Head of caudate nucleus (tissue), 42 donors: Measurements from ENCODE around the gene FRG2B.
"Not testable (repeated sequence)": the region's sequence is repeated elsewhere in the genome, so short reads cannot be mapped to it uniquely, and the experiment has no call there.

Source experiments
- DNase-seq, 42 donors: peaks; one replicate each; pipeline versions ENCODE4 v3.0.0 to v3.0.0-alpha.2; 2020 to 2021; ENCODE audit warnings: mixed read lengths in 7 of 42
- intact Hi-C: fragments of 100-400 bp; cut with DNase I; formaldehyde crosslinking; loops from one replicate; pipeline ENCODE4 v1.15.0; 2022

Gene FRG2B

DNA sequence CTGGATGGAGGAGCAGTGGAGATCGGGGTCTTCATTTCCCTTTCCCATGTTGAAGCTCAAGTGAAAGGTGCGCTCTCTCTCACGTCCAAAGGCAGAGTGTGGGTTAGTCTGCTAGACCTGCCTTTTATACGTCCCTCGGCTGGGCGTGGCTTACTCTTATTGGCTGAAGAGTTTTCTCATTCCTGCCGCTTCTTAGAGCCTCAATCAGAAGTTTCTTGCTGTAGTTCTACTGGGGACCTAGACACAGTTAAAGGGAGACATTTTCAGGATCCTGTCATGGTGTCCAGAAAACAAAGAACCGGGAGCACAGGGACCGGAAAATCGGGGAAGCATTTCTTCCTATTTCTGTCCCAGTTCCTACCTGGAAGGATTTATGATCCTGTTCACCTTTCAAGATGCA lies at the start of gene FRG2B:
Gene FRG2B, minus strand, starts transcription at position 101 of the 400 bp plus-strand sequence. Its CDS starts 53 bp downstream, at position 48.
- DNase-seq, intact Hi-C loops: not testable (repeated sequence)

DNA sequence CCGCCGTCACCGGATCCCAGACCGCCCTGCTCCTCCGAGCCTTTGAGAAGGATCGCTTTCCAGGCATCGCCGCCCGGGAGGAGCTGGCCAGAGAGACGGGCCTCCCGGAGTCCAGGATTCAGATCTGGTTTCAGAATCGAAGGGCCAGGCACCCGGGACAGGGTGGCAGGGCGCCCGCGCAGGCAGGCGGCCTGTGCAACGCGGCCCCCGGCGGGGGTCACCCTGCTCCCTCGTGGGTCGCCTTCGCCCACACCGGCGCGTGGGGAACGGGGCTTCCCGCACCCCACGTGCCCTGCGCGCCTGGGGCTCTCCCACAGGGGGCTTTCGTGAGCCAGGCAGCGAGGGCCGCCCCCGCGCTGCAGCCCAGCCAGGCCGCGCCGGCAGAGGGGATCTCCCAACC lies 40.9 kb upstream of the FRG2B start:
- intact Hi-C loops, DNase-seq: not testable (repeated sequence)

DNA sequence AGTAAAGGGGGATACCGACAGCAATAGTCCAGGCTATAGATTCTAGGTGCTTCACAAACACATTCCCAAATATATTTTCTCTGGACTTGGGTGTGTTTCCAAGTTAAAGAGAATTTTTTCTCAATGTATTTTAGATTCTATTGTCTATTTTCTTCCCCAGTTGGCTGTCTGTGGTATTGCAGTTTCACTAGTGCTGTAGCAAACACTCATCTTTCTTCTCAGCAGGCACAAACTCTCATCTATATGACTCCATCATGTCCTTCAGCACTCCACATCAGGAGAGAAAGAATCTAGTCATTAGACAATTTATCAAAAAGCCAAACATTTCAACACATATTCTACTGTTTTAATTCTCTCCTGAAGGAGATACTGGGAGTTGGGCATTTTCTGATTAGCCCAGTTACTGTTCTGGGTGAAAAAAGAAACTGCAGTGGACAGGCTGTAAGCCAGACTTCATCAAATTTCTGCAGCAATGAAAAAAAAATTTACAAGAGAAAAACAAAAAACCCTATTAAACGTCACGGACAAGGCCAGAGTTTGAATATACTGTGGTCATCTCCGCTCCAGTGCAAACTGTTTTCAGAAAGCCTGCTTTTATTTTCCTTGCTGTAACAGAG lies 37.1 kb upstream of the FRG2B start:
- intact Hi-C loops, DNase-seq: not testable (repeated sequence)

DNA sequence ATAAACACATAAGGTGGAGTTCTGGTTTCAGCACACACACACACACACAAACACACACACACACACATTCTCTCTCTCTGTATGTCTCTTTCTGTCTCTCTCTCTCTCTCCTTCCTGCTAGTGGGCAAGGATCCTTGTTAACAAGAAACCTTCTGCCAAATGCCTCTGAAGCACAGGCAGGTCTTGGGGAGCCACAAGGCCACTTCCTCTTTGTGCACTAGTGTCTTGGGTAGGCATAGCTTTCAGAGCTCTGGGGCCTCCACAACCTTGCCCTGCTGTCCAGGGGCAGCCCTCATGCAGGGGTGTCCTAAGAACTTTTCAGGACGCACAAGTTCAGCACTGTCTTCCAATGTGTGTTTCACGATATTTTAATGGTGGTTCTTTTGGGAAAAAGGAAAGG lies 34.5 kb upstream of the FRG2B start:
- DNase-seq, intact Hi-C loops: not testable (repeated sequence)

DNA sequence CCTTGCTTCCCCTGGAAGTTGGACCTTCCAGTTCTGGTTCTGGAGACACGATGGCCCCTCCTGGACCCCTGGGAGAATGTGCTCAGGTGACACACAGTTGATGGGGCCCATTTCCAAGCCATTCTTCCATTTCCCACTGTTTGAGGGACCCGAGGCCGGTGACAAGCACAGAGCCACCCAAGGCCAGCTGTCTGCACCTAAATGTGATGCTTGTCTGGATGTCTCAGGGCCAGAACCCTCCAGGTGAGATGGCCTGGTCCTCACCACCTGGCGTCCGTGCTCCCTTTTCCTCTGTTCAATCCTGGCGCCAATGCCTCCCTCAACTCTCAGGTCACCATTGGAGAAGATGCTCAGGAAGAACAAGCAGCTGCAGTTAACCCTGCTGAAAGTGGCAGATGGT lies 33.9 kb upstream of the FRG2B start:
- DNase-seq, intact Hi-C loops: not testable (repeated sequence)

DNA sequence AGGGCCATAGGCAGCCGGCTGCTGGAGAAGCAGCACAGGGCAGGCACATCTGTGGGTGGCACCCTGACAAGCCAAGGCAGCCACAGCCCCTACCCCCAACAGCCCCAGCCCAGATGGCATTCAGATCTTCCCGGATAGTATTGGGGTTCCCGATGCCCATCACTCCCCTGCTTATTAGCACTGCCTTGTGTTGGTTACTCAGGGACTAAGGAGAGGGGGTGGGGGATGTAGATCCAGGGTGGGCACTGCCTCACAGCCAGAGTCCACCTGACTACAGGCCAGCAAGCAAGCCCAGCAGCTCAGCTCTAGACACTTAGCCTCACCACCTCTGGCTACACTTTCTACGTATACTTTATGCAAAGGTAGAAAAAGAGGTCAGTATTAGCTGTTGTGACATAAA lies 30.7 kb upstream of the FRG2B start:
- DNase-seq, intact Hi-C loops: not testable (repeated sequence)

DNA sequence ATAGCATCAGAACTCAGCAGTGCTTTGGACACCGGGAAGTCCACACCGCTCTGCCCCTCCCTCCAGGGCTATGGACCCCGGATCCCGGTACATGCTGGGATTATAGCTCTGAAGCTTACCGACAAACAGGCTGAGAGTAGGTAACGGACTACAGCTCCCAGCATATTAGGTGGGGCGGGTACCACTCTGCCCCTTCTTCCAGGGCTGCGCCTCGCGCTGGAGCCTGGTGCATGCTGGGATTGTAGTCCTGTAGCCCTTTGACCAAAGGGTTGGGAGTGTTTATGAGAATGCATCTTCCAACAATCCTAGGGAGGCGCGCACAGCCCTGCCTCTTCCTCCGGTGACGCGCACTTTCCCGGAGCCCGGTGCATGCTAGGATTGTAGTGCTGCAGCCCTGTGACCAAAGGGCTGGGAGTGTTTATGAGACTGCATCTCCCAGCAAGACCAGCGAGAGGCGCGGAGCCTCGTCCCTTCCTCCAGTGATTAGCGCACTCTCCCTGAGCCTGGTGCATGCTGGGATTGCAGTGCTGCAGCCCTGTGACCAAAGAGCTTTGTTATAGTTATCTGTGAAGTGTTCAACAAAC lies 22.4 kb upstream of the FRG2B start:
- intact Hi-C loops = not testable (repeated sequence)
- DNase-seq = peak in 21 of 42 donors; percentile 5 to 60 (median 23)

GRCh38 chr10:133647075-133647748 lies 20.6 kb upstream of the FRG2B start:
- DNase-seq = peak in 1 of 42 donors; percentile 23

GRCh38 chr10:133637846-133638235 lies 11.2 kb upstream of the FRG2B start:
- DNase-seq = not testable (repeated sequence)

More at GRCh38 chr10:133647075-133647748, 20.6 kb upstream of the FRG2B start:
- intact Hi-C loops = not testable (repeated sequence)

GRCh38 chr10:133637202-133637845 lies 10.7 kb upstream of the FRG2B start:
- intact Hi-C loops, DNase-seq: not testable (repeated sequence)

More at GRCh38 chr10:133637846-133638235, 11.2 kb upstream of the FRG2B start:
- intact Hi-C loops = not testable (repeated sequence)

DNA sequence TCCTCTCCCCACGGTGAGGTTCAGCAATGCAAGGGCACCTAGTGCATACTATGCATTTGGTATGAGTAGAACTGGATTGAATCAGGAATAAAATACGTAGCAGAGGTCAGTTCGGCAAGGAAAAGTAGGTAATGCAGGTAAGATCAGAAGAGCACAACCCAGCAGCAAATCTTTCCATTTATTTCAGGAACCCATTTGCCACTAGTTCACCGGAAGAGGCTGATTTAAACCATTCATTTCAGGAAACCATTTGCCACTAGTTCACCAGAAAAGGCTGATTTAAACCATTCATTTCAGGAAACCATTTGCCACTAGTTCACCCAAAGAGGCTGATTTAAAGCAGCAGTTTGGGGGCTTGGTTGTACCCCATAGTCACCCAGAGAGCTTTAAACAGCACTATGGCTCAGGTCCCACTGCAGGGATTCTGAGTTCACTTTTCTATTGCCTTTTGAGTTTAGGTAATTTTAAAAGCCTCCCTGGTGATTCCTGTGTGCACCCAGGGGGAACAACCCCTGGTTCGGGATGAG lies 4.2 kb upstream of the FRG2B start:
- intact Hi-C loops, DNase-seq: not testable (repeated sequence)

GRCh38 chr10:133622544-133622943 lies 4.1 kb downstream of the FRG2B start:
- intact Hi-C loops, DNase-seq: not testable (repeated sequence)

- DNase-seq = no peak
- intact Hi-C loops = no loop called here
Measured at GRCh38 chr10:133618851-133619250, 7.7 kb downstream of the FRG2B start.

- intact Hi-C loops = no loop called here
- no peak for DNase-seq
Measured at GRCh38 chr10:133617196-133617595, 9.4 kb downstream of the FRG2B start.

GRCh38 chr10:133616371-133617130 lies 10.0 kb downstream of the FRG2B start:
- no peak for DNase-seq
- intact Hi-C loops = no loop called here

GRCh38 chr10:133614830-133615580 lies 11.6 kb downstream of the FRG2B start:
- no peak for DNase-seq
- intact Hi-C loops = no loop called here

GRCh38 chr10:133613699-133614098 lies 12.9 kb downstream of the FRG2B start:
- DNase-seq = no peak
- intact Hi-C loops = no loop called here

DNA sequence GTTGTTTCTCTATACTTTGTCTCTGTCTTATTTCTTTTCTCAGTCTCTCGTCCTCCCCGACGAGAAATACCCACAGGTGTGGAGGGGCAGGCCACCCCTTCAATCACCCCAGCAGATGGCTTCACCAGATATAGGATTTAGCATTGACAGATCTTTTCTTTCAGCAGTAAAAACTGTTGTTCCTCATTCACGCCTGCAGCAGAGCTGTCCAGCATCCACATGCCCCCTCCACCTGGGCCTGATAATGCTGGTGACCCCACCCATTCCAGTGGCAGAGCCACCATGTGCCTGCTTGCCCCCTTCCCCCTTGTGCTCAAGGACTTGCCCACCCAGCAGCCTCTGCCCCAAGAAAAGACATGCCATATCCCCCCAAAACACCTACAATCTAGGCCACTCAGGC lies 15.5 kb downstream of the FRG2B start:
- intact Hi-C loops = no loop called here
- no peak for DNase-seq
